Measurements from ENCODE around the gene PDK1.
"Not testable (repeated sequence)": the region's sequence is repeated elsewhere in the genome, so short reads cannot be mapped to it uniquely, and the experiment has no call there.

GRCh38 chr2:172549802-172550201 lies 6.1 kb upstream of the PDK1 start:
- TF ChIP-seq CTCF (IDR thresholded peaks at IDR 0.05); POLR2AphosphoS5 (IDR thresholded peaks at IDR 0.05; ENCODE audit: low read depth, low read length); REST (IDR thresholded peaks at IDR 0.05; ENCODE audit: insufficient read depth in 1 of 2, low read depth in 2 of 2, low read length in 1 of 2); TCF7L2 (IDR thresholded peaks at IDR 0.05; ENCODE audit: low read depth, low read length): not testable (repeated sequence)
